Breast epithelium (tissue), 3 donors: ENCODE results near the gene SCUBE2.

Experiments
- POLR2A ChIP-seq: fragments of 450-650 bp; IDR thresholded peaks from one replicate; pipeline ENCODE4 v1.6.1; 2016; ENCODE audit warnings: antibody characterized with exemption, mild to moderate bottlenecking, moderate library complexity
- POLR2AphosphoS5 ChIP-seq, 3 donors: sonication (generic); formaldehyde crosslinking; IDR thresholded peaks; one replicate each; pipeline ENCODE4 v1.6.1; 2017; ENCODE audit warnings: antibody characterized with exemption in 3 of 3
- TF ChIP-seq, protein P1 (sequence below), 3 donors: fragments of 450-650 bp; IDR thresholded peaks; one replicate each; pipeline ENCODE4 v1.5.1; 2016 to 2017; ENCODE audit warnings: antibody characterized with exemption in 3 of 3, mild to moderate bottlenecking in 3 of 3, moderate library complexity in 3 of 3

DNA sequence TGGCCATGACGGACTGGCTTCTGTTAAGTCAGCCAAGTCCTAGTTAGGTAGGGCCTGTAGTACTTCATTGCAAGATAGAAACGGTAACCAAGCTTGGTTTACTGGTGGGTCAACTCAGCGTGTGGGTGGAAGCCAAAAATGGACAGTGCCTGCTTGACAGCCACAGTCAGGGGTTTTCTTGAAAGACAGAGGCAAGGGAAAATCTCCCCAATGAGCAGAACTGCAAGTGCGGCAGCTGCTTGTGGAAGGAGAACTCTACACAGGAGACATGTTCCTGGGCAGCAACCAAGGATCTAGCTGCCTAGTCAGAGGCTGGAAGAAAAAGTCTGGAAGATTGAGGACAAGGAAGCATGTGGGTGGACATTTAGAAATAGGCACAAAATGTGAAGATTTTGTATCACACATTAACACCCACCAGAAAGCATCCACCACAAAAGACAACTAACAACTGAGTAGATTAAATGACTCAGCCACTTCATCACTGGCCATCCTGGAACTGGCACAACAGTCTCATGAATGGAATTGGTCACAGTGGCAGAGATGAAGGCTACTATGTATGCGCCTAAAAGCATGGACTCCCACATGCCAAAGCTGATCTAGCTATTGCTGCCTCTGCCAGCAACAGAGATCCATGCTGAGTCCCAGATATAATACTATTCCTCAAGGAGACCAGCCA, 40.9 kb upstream of the SCUBE2 start:
- TF ChIP-seq POLR2AphosphoS5 (IDR thresholded peaks at IDR 0.05) (no peak), POLR2A (no peak)
- TF ChIP-seq, protein P1, sequence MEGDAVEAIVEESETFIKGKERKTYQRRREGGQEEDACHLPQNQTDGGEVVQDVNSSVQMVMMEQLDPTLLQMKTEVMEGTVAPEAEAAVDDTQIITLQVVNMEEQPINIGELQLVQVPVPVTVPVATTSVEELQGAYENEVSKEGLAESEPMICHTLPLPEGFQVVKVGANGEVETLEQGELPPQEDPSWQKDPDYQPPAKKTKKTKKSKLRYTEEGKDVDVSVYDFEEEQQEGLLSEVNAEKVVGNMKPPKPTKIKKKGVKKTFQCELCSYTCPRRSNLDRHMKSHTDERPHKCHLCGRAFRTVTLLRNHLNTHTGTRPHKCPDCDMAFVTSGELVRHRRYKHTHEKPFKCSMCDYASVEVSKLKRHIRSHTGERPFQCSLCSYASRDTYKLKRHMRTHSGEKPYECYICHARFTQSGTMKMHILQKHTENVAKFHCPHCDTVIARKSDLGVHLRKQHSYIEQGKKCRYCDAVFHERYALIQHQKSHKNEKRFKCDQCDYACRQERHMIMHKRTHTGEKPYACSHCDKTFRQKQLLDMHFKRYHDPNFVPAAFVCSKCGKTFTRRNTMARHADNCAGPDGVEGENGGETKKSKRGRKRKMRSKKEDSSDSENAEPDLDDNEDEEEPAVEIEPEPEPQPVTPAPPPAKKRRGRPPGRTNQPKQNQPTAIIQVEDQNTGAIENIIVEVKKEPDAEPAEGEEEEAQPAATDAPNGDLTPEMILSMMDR (IDR thresholded peaks at IDR 0.05), result no peak
